Measurements from ENCODE around the gene ELMO1. TPM values are rescaled to one million over a fixed set of nuclear protein-coding genes. Genes with fewer than 3 reads are reported as not detected.
A peak's percentile ranks its signal among the peaks of the same experiment; 100 is the strongest.

Gene ELMO1
- total and polyA plus RNA-seq, 2 of the 13 experiments (the other 11 are each of a cell fraction or from before 2014, with no cell fraction given) = 0.11 to 0.17 TPM

GRCh38 chr7:36949711-36950600 lies 498.7 kb downstream of the ELMO1 start (continued):
- TF ChIP-seq THAP7 (CRISPR knock-in tag; IDR thresholded peaks at IDR 0.05) = no peak
- TF ChIP-seq HBP1 (CRISPR knock-in tag; IDR thresholded peaks at IDR 0.05; ENCODE audit: low read depth) = no peak
- no peak for TF ChIP-seq ZZZ3 (CRISPR knock-in tag; IDR thresholded peaks at IDR 0.05; ENCODE audit: borderline replicate concordance)
- TF ChIP-seq PRPF4 (IDR thresholded peaks at IDR 0.05; ENCODE audit: low read depth, low read length, poor library complexity, severe bottlenecking) = no peak
- no peak for TF ChIP-seq ZNF572 (CRISPR knock-in tag; IDR thresholded peaks at IDR 0.05)
- no peak for TF ChIP-seq ZNF577 (CRISPR knock-in tag; IDR thresholded peaks at IDR 0.05; ENCODE audit: borderline replicate concordance, low read depth)
- no peak for TF ChIP-seq ZNF75D (CRISPR knock-in tag; IDR thresholded peaks at IDR 0.05; ENCODE audit: borderline replicate concordance)
- TF ChIP-seq, protein P1, sequence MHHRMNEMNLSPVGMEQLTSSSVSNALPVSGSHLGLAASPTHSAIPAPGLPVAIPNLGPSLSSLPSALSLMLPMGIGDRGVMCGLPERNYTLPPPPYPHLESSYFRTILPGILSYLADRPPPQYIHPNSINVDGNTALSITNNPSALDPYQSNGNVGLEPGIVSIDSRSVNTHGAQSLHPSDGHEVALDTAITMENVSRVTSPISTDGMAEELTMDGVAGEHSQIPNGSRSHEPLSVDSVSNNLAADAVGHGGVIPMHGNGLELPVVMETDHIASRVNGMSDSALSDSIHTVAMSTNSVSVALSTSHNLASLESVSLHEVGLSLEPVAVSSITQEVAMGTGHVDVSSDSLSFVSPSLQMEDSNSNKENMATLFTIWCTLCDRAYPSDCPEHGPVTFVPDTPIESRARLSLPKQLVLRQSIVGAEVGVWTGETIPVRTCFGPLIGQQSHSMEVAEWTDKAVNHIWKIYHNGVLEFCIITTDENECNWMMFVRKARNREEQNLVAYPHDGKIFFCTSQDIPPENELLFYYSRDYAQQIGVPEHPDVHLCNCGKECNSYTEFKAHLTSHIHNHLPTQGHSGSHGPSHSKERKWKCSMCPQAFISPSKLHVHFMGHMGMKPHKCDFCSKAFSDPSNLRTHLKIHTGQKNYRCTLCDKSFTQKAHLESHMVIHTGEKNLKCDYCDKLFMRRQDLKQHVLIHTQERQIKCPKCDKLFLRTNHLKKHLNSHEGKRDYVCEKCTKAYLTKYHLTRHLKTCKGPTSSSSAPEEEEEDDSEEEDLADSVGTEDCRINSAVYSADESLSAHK (CRISPR knock-in tag; IDR thresholded peaks at IDR 0.05; ENCODE audit: borderline replicate concordance) = no peak
- TF ChIP-seq TAF15 (IDR thresholded peaks at IDR 0.05; ENCODE audit: low read depth, low read length, poor library complexity, severe bottlenecking) = no peak
- no peak for TF ChIP-seq PLRG1 (conservative IDR thresholded peaks at IDR 0.05)
- TF ChIP-seq REL (CRISPR knock-in tag; conservative IDR thresholded peaks at IDR 0.05) = no peak
- TF ChIP-seq MIER2 (CRISPR knock-in tag; IDR thresholded peaks at IDR 0.05) = peak; percentile 71; the same call in 1 of the 2 replicates
- TF ChIP-seq NFYB (CRISPR knock-in tag; IDR thresholded peaks at IDR 0.05) = no peak
- TF ChIP-seq ZNF230 (CRISPR knock-in tag; IDR thresholded peaks at IDR 0.05) = no peak
- no peak for TF ChIP-seq ZNF552 (CRISPR knock-in tag; IDR thresholded peaks at IDR 0.05; ENCODE audit: borderline replicate concordance)
- TF ChIP-seq, protein P2, sequence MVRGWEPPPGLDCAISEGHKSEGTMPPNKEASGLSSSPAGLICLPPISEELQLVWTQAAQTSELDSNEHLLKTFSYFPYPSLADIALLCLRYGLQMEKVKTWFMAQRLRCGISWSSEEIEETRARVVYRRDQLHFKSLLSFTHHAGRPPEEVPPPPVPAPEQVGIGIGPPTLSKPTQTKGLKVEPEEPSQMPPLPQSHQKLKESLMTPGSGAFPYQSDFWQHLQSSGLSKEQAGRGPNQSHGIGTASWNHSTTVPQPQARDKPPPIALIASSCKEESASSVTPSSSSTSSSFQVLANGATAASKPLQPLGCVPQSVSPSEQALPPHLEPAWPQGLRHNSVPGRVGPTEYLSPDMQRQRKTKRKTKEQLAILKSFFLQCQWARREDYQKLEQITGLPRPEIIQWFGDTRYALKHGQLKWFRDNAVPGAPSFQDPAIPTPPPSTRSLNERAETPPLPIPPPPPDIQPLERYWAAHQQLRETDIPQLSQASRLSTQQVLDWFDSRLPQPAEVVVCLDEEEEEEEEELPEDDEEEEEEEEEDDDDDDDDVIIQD (CRISPR knock-in tag; IDR thresholded peaks at IDR 0.05; ENCODE audit: low read depth) = peak; percentile 66; the same call in 1 of the 2 replicates
- TF ChIP-seq, protein P3, sequence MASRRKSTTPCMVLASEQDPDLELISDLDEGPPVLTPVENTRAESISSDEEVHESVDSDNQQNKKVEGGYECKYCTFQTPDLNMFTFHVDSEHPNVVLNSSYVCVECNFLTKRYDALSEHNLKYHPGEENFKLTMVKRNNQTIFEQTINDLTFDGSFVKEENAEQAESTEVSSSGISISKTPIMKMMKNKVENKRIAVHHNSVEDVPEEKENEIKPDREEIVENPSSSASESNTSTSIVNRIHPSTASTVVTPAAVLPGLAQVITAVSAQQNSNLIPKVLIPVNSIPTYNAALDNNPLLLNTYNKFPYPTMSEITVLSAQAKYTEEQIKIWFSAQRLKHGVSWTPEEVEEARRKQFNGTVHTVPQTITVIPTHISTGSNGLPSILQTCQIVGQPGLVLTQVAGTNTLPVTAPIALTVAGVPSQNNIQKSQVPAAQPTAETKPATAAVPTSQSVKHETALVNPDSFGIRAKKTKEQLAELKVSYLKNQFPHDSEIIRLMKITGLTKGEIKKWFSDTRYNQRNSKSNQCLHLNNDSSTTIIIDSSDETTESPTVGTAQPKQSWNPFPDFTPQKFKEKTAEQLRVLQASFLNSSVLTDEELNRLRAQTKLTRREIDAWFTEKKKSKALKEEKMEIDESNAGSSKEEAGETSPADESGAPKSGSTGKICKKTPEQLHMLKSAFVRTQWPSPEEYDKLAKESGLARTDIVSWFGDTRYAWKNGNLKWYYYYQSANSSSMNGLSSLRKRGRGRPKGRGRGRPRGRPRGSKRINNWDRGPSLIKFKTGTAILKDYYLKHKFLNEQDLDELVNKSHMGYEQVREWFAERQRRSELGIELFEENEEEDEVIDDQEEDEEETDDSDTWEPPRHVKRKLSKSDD (CRISPR knock-in tag; IDR thresholded peaks at IDR 0.05; ENCODE audit: low read depth) = no peak

Measured in HepG2 (cell line).